Brain microvascular endothelial cell (primary cell): ENCODE data around the gene TENT4A.

Experiments
- DNase-seq: peaks from one replicate; pipeline ENCODE4 v3.0.0-alpha.2; 2020
- H3K27ac ChIP-seq: fragments of 250-450 bp; sonication (Bioruptor Pico); 2 replicates; pipeline ENCODE4 v1.5.1; 2020; ENCODE audit warnings: mild to moderate bottlenecking, moderate library complexity
- H3K27me3 ChIP-seq: fragments of 250-450 bp; sonication (Bioruptor Pico); replicated peaks from 2 replicates; pipeline ENCODE4 v1.5.1; 2020; ENCODE audit warnings: mild to moderate bottlenecking
- H3K36me3 ChIP-seq: fragments of 250-450 bp; sonication (Bioruptor Pico); replicated peaks from 2 replicates; pipeline ENCODE4 v1.5.1; 2020; ENCODE audit warnings: mild to moderate bottlenecking
- H3K4me3 ChIP-seq: 2 replicates; pipeline ENCODE4 v1.5.1; 2011; ENCODE audit warnings: low read depth, mild to moderate bottlenecking, control low read depth, low read length, moderate library complexity
- in situ Hi-C: cut with HindIII; loops from 2 replicates; pipeline ENCODE4 v1.10.0; 2017; ENCODE audit warnings: low sequenced_read_pairs, low pct_ligation_motif_present
- TF ChIP-seq, protein P1 (sequence below): IDR thresholded peaks from 2 replicates; pipeline ENCODE4 v1.5.1; 2011; ENCODE audit warnings: low read depth, mild to moderate bottlenecking, moderate library complexity, low read length, control low read depth, inconsistent platforms; ENCODE audit errors: missing control alignments

The TENT4A gene

DNA sequence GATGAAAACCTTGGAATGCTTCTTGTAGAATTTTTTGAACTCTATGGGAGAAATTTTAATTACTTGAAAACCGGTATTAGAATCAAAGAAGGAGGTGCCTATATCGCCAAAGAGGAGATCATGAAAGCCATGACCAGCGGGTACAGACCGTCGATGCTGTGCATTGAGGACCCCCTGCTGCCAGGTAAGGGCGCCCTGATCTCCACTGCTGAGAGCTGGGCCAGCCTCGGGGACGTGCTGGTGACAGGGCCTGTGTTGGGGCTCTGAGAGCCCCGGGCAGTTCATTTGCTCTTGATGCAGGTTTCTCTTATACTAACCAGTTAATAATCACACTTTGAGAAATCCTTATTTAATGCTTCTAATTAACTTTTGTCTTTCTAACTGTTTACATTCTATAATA is 33.0 kb downstream of the TENT4A start:
- in situ Hi-C loops: loop anchor here (25.0 kb wide), 1 partner anchor 109 kb away; the partner anchor contains the start of genes NSUN2 and SRD5A1
- TF ChIP-seq, protein P1, sequence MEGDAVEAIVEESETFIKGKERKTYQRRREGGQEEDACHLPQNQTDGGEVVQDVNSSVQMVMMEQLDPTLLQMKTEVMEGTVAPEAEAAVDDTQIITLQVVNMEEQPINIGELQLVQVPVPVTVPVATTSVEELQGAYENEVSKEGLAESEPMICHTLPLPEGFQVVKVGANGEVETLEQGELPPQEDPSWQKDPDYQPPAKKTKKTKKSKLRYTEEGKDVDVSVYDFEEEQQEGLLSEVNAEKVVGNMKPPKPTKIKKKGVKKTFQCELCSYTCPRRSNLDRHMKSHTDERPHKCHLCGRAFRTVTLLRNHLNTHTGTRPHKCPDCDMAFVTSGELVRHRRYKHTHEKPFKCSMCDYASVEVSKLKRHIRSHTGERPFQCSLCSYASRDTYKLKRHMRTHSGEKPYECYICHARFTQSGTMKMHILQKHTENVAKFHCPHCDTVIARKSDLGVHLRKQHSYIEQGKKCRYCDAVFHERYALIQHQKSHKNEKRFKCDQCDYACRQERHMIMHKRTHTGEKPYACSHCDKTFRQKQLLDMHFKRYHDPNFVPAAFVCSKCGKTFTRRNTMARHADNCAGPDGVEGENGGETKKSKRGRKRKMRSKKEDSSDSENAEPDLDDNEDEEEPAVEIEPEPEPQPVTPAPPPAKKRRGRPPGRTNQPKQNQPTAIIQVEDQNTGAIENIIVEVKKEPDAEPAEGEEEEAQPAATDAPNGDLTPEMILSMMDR: no peak

GRCh38 chr5:6747103-6747502 is 33.9 kb downstream of the TENT4A start:
- no peak overlapping the region for H3K4me3 ChIP-seq
- H3K27me3 ChIP-seq: no peaks in the 10 kb centered on the region
- in situ Hi-C loops: loop anchor here (25.0 kb wide), 1 partner anchor 110 kb away; the partner anchor contains the start of genes NSUN2 and SRD5A1
- no peak for DNase-seq
- no peak overlapping the region for H3K27ac ChIP-seq
- TF ChIP-seq, protein P1: no peak
- peaks cover 31% of the 10 kb centered on the region for H3K36me3 ChIP-seq

More for the DNA sequence above, 33.0 kb downstream of the TENT4A start:
- no peaks in the 10 kb centered on the region for H3K27me3 ChIP-seq
- DNase-seq: no peak
- H3K27ac ChIP-seq: no peak overlapping the region
- no peak overlapping the region for H3K4me3 ChIP-seq
- H3K36me3 ChIP-seq: peaks cover 25% of the 10 kb centered on the region

DNA sequence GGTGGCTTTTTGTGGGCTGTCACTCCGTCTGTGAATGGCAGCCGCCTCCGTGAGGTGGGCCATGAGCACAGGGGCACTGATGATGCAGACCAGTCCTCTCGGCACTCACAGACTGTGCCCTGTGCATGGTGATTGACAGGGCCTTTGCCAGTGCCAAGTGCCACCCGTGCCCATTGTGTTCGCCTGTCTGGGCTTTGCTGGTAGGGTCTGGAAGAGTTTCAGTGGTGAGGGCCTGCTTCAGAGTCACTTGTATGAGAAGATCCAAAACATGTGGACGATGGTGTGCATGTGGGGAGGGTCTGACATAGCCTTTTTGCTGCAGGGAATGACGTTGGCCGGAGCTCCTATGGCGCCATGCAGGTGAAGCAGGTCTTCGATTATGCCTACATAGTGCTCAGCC is 34.9 kb downstream of the TENT4A start:
- TF ChIP-seq, protein P1: no peak
- Histone ChIP-seq H3K27ac (no peak overlapping the region), H3K27me3 (no peaks in the 10 kb centered on the region), H3K36me3 (peaks cover 34% of the 10 kb centered on the region), H3K4me3 (no peak overlapping the region)
- DNase-seq: no peak
- in situ Hi-C loops: loop anchor here (25.0 kb wide), 1 partner anchor 111 kb away; the partner anchor contains the start of genes NSUN2 and SRD5A1

DNA sequence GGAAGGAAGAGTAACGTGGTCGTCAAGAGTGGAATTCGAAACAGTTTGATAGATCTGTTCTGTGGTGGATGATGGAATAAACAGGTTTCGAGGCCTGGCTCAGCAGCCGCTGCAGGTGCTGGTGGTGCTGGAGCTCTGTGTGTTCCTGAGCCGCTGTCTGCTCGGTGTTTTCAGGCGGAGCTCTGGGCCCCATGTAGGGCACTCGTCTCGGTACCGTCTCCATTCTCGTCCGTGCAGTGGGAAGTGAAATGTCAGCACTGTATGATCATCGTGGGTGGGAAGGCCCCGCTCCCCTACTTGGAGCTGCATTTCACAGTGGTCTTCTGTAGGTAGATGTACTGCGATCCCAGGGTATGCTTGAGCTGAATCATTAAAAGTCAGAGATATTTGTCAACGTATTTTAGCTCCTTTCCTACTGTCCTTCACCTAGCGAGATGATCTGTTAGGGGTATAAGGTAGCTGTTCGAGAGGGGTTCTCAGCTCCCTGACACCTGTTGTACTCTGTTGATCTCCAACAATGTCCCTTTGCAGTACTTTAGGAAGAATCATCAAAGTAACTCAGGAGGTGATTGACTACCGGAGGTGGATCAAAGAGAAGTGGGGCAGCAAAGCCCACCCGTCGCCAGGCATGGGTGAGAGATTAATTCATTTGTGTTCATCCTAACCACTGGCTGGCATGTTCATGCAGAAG is 35.9 kb downstream of the TENT4A start:
- no peaks in the 10 kb centered on the region for H3K27me3 ChIP-seq
- DNase-seq: no peak
- H3K27ac ChIP-seq: no peak overlapping the region
- peaks cover 41% of the 10 kb centered on the region for H3K36me3 ChIP-seq
- no peak overlapping the region for H3K4me3 ChIP-seq
- in situ Hi-C loops: loop anchor here (25.0 kb wide), 1 partner anchor 112 kb away; the partner anchor contains the start of genes NSUN2 and SRD5A1
- TF ChIP-seq, protein P1: no peak

- no peaks in the 10 kb centered on the region for H3K27me3 ChIP-seq
- DNase-seq: no peak
- TF ChIP-seq, protein P1: no peak
- in situ Hi-C loops: no loop called here
- H3K27ac ChIP-seq: no peak overlapping the region
- no peak overlapping the region for H3K4me3 ChIP-seq
- peaks cover 52% of the 10 kb centered on the region for H3K36me3 ChIP-seq
Measured at GRCh38 chr5:6750142-6750840, 37.1 kb downstream of the TENT4A start.
